ENCODE measurements around the gene NALCN.

DNA sequence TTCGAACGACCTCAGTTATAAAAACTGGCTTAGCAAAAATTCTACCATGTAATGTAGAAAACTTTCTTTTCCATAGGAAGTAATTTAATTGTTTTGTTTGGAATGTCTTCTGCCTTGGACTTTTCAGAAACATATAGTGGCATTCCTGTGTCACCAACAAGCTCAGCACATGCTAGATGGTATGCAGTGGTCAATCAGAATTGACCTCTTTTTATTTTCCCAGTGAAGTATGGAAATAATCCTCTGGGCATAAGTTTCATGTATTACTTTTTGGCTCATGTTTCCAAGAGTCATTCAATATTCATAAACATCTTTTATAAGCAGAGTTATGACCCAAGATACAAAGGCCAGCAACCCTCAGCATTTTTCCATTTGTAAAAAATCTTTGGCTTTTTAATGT, 33.6 kb downstream of the NALCN start:
- TF ChIP-seq CTCF (IDR thresholded peaks at IDR 0.05), result no peak
- TF ChIP-seq POLR2A (IDR thresholded peaks at IDR 0.05), result no peak

Data from lower leg skin (tissue), 3 donors.